ENCODE measurements around the gene C1orf74.

The C1orf74 gene

GRCh38 chr1:209741889-209742288 lies 42.5 kb downstream of the C1orf74 start:
- DNase-seq, result no peak

DNA sequence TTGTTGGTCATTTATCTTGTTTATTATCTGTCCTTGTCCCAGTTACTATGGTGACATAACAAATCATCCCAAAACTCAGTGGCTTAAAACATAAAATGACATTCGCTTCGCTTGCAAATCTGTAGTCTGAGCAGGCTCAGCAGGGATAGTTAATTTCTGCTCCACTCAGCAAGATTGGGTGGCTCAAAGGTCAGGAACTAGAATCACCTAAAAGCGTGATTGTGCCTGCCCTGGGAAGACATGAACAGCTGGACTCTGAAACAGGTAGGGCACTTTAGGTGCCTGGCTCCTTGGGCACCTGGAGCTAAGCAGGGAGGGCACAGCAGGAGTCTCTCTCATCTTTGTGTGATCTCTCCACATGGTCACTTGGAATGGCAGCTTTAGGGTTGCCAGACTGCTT lies 43.2 kb downstream of the C1orf74 start:
- DNase-seq, result no peak

DNA sequence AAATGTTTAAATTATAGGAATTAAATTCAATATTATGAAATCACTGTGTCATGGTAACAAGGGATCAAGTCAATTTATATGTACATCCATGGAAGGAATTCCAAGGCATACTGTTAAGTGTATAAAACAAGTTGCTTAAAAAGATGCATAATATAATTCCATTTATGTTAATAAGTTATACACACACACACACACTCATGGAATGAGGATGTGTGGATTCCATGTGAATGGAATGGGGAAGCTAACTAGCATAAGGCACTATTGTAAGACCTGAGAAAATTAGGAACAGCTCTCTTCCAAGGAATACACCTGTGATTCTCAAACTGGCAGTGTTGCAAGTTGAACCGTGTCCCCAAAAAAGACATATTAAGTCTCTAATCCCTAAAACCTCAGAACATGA lies 46.1 kb downstream of the C1orf74 start:
- no peak for DNase-seq

- no peak for DNase-seq
Measured at GRCh38 chr1:209737118-209737505, 47.2 kb downstream of the C1orf74 start.

DNA sequence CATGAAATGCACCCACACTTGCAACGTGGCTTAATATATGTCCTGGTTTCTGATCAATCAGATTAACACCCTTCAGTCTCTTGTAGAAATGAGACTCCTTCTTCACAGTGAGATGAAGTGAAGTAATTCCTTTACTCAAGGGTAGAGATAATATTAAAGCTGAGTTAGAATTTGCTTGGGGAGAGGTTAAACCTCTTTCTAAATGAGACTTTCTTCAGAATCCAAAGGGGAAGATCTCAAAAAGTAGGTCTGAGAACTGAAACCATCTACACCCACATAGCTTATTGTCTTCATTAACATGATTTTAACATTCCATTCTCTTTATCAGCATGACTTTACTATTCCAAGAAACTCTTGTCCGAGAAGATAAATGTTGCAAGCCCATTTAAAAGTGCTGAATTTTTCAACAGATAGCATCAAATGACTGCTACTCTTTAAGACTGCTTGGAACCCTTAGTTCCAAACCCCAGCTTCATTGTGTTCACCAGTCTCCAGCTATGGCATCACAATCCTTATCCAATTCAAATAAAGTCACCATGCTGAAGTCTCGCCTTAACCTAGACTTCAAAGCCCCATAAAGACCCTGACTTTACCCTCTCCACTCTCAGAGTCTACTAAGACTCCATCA lies 47.8 kb downstream of the C1orf74 start:
- no peak for DNase-seq

GRCh38 chr1:209733409-209734192 lies 50.8 kb downstream of the C1orf74 start:
- no peak for DNase-seq

GRCh38 chr1:209732725-209733124 lies 51.6 kb downstream of the C1orf74 start:
- DNase-seq, result no peak

DNA sequence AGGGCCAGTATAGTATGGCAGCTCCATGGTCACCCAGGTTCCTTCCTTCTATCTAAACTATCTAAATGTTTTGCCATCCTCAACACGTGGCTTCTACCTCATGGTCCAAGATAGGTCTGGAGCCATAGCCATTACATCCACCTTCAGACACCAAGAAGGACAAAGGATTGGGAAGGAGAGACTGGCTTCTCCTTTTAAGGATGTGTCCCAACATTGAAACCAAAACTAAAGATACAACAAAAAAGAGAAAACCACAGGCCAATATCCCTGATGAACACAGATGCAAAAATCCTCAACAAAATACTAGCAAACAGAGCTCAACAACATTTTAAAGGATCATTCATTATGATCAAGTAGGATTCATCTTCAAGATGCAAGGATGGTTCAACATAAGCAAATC lies 54.9 kb downstream of the C1orf74 start:
- DNase-seq, result no peak
